Caki2 (cell line): ENCODE data around the gene TBR1. TPM values are rescaled to one million over a fixed set of nuclear protein-coding genes. Genes with fewer than 3 reads are reported as not detected.

ENCODE experiments used
- DNase-seq: peaks from one replicate; pipeline ENCODE4 v3.0.0-alpha.2; 2015; ENCODE audit warnings: low read depth
- in situ Hi-C: cut with HindIII; loops from 2 replicates; pipeline ENCODE4 v1.10.0; 2016; ENCODE audit warnings: low sequenced_read_pairs, low pct_unique_long_range_greater_than_20kb, mixed read lengths
- total RNA-seq: library from RNA; depleted of rRNA; stranded (reverse); fragments of >200 nt; shearing (Covaris generic); gene quantifications from 2 replicates; pipeline ENCODE4 v1.2.3, GENCODE V29; 2014; ENCODE audit warnings: low replicate concordance; rRNA removed

TBR1 gene
- total RNA-seq = not detected in 2 replicates

DNA sequence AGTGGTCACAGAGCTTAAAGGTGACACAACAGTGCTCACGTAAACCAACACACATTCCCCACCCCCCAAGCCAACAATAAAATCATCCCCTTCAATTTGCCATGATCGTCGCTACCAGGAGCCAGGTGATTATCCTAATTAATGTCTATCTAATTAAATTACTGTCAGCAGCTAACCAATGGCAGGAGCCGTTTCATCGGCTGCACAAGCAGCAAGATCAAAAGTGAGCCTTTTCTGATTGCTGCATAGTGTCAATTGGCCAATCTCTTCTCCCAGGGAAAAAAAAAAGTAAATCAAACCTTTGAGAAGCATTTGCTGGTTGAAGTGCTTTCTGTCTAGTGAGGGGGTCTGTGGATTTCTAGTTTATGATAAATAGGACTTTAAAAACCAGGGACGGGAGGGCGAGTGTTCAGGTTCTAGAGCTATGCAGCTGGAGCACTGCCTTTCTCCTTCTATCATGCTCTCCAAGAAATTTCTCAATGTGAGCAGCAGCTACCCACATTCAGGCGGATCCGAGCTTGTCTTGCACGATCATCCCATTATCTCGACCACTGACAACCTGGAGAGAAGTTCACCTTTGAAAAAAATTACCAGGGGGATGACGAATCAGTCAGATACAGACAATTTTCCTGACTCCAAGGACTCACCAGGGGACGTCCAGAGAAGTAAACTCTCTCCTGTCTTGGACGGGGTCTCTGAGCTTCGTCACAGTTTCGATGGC lies at the start of gene TBR1:
Gene TBR1, plus strand, starts transcription at position 311 of the 721 bp plus-strand sequence. Its CDS starts 114 bp downstream, at position 425.
- in situ Hi-C loops = no loop called here
- DNase-seq = no peak

GRCh38 chr2:161367675-161368074 lies 48.4 kb upstream of the TBR1 start:
- in situ Hi-C loops = no loop called here
- DNase-seq = no peak

DNA sequence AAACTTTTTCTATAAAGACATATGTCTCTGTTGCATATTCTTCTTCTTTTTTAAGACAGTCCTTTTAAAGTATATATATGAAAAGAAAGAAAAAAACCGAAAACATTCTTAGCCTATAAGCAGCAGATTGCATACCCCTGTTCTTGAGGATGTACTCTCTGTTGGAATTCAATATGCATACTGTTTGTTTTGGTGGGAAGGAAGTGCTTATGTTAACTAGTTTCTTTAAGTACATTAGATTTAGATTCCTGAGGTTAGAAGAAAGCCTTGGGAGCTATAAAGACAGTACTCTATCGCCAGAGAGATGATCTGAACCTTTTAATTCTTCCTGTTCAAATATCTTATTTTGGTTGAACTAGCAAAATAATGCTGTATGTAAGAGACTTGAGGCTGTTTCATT lies 46.8 kb upstream of the TBR1 start:
- in situ Hi-C loops = no loop called here
- DNase-seq = no peak

DNA sequence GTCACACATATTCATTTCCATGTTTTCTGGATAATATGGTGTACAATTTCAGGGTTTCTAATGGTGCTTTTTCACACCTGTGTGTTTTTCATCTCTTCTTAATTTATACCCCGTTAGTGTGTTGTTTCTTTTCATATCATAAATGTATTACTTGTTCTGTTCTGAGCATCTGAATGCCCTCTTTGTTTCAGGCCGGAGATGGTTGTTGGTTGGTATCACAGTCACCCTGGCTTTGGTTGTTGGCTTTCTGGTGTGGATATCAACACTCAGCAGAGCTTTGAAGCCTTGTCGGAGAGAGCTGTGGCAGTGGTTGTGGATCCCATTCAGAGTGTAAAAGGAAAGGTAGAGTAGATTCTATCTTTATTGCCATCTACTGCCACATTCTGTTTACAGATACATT lies 45.1 kb upstream of the TBR1 start:
- DNase-seq = no peak
- in situ Hi-C loops = no loop called here

- in situ Hi-C loops = no loop called here
- no peak for DNase-seq
These were observed 44.2 kb upstream of the TBR1 start for GRCh38 chr2:161371869-161372268.

- in situ Hi-C loops = no loop called here
- no peak for DNase-seq
These were observed 42.2 kb upstream of the TBR1 start for GRCh38 chr2:161373942-161374341.

GRCh38 chr2:161374446-161374845 lies 41.7 kb upstream of the TBR1 start:
- in situ Hi-C loops = no loop called here
- DNase-seq = no peak

DNA sequence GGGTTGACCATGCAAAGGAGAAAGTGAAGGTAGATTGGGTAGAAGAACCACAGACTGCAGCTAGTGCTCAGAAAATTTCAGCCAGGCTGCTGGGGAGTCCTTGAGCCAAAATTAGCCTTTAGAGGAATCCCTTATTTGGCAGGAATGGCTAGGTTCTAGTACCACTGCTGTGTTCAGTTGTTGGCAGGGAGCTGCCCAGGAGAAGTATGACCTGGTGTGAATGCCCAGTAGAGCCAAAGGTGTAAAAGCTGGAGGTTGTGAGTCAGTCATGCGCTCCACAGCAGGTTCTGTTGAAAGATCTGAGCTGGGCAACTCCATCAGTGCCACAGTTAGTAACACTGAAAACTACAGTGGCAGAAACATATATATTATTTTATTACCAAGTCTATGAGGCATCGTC lies 36.4 kb upstream of the TBR1 start:
- in situ Hi-C loops = no loop called here
- no peak for DNase-seq

DNA sequence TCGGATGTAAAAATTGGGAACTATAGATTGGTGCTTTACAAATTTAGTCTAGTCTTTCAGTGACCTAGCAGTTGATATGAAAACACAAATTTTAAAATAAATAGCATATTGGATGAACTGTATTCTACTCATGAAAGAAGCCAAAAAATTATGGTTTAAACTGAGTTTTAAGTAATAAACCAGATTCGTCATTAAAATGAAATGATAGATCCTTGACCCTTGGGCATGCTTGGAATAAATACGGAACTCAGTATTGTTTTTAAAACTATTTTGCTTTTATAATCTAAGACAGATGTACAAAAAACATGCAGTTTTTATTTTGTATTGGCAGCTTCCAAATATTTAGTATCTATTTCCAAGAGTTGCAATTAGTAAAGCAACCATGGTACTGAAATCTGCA lies 34.6 kb upstream of the TBR1 start:
- no peak for DNase-seq
- in situ Hi-C loops = no loop called here

DNA sequence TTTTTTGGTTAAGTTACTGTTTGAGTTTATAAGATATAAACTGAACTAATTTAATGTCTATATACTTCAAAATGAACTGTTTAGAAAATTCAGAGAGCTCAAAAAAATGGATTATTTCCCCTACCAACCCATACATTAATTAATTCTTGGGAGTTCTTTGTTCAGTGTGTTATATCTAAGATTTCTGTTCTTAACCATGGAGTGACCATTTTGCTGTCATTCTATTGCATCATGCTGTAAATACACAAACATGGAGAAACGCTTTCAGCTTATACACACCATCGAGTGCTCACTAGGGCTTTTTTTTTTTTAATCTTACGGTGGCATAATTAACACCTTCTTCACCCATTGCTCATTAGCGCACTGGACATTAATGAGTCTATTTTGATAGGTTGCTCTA lies 33.4 kb upstream of the TBR1 start:
- in situ Hi-C loops = no loop called here
- DNase-seq = no peak

DNA sequence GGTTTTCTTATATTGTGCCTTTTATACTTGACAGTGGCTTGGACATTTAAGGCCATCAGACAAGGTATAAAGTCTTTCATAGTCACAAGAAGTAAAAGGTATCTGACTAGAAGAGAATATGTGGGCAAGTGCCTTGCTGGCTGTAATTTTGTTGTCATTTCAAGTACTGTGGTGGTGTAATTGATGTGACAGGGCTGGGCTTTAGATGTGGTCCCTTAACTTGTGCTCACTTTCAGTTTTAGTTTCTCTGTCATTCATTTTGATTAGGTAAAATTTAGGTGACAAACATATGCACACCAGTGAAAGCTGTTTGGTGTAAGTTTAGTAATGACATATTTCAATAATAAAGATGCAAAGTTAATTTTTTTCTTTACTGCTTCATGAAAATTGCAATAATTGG lies 31.2 kb upstream of the TBR1 start:
- in situ Hi-C loops = no loop called here
- DNase-seq = no peak

DNA sequence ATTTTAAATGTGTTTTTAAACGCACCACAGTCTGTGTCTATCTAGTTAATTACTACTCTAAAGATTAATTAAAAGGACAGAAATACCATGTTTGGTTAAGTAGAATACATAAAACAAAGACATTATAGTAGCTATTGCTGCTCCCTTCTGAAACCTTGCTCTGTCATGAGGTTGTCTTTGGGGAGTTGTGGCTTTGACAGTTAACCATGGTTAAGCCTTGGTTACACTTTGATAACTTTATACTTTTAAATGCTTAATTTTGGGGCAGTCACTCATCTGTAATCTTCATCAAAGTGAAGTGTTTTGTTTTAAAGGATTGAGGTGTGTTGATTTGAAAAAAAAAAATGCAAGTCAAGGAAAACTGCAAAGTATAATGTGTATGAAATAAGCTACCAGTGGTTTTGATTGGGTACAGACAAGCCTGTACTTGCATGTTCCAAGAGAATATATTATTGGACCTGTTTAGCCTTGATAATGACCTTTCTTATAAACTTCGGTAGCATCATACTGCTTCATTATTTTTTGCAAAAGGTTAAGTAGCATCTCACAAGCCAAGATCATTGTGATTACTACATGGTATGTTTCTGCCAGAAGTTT lies 29.8 kb upstream of the TBR1 start:
- no peak for DNase-seq
- in situ Hi-C loops = no loop called here

DNA sequence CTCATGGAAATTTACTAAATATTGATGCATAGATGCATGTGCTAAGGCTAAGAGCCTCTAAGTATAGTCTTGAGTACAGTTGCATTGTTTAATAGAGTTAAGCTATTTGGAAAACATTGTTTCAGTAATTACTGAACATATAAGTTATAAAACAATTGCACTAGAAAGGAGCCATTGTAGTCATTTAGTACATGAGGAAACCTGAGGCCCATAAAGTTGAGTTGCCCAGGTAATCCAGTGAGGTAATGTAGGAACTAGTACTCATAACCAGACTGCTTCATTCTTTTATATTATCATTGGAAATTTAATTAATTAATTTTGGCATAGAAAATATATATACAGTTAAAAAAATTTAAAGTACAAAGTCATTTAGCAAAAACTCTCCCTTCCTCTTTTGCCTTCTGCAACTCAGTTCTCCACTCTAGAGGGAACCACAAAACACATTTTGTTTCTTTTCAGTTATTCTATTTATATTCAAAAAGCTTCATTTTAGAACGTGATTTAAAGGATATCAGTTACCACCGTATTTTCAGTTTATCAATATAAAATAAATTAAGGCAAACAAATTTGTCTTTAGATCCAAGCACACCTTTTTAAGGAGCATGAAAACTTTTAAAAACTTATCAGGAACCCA lies 27.8 kb upstream of the TBR1 start:
- in situ Hi-C loops = no loop called here

GRCh38 chr2:161391737-161392506 lies 24.2 kb upstream of the TBR1 start:
- in situ Hi-C loops = no loop called here
- no peak for DNase-seq

More for the DNA sequence above, 27.8 kb upstream of the TBR1 start:
- no peak for DNase-seq

DNA sequence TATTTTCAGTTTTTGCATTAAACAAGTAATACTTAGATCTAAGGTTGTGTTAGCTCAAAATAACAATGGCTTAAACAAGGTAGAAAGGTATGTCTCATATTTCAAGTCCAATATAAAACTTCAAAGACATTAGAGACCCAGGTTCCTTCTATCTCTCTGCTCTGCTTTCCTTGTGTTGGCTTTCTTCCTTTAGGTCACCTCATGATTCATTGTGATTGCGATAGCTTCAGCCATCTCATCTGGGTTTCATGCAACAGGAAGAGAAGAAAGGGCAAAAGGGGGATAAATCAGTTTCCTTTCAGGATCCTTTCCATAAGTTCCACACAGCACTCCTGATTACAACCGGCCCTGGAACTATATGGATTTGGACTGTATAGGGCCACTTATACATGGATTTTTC lies 16.0 kb upstream of the TBR1 start:
- DNase-seq = no peak
- in situ Hi-C loops = no loop called here

DNA sequence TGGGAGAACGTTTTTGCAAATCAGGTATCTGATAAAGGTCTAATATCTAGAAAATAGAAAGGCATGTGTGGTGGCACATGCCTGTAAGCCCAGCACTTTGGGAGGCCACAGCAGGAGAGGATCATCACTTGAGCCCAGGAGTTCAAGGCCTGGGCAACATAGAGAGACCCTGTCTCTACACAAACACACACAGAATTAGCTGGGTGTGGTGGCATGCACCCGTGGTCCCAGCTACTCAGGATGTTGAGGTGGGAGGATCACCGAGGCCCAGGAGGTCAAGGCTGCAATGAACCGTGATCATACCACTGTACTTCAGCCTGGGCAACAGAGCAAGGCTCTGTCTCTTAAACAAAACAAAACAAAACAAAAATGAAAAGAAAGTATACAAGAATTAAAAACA lies 13.8 kb upstream of the TBR1 start:
- DNase-seq = no peak
- in situ Hi-C loops = no loop called here

- no peak for DNase-seq
- in situ Hi-C loops = no loop called here
These were observed 9.8 kb upstream of the TBR1 start for GRCh38 chr2:161406316-161406715.

DNA sequence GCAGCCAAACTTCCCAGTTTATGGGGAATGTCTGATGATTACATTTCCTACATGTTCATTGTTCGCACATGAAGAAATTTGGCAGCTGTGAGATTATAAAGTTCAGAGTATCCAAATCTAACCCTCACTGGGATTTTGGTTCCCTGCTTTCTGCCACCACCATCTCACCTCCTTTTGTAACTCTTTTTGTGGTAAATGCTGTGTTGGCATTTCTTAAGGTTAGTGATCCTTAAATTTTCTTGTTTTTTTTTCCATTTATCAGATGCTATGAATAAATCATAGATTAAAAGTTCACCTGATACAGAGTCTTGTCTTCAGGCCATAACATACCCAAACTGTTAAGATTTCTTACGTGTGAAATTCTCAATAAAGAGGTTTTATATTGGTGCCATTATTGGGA lies 8.5 kb upstream of the TBR1 start:
- DNase-seq = no peak
- in situ Hi-C loops = no loop called here

GRCh38 chr2:161409308-161409907 lies 6.7 kb upstream of the TBR1 start:
- DNase-seq = no peak
- in situ Hi-C loops = no loop called here
